GM12878 (cell line): ENCODE results near the gene PIP5KL1. TPM values are rescaled to one million over a fixed set of nuclear protein-coding genes. Genes with fewer than 3 reads are reported as not detected.

Experiments
- BACH1 ChIP-seq: fragments of 450-650 bp; IDR thresholded peaks from 2 replicates; pipeline ENCODE4 v1.6.1; 2017; ENCODE audit warnings: mild to moderate bottlenecking, borderline replicate concordance
- BCL11A ChIP-seq: IDR thresholded peaks from 2 replicates; pipeline ENCODE4 v1.6.1; 2011; ENCODE audit warnings: low read depth, low read length
- CEBPB ChIP-seq, 2 experiments: fragments of 150-350 bp in 1 of 2; IDR thresholded peaks; 2 replicates each; pipeline ENCODE4 v1.6.1; 2012 to 2014; ENCODE audit warnings: low read depth in 2 of 2, low read length in 2 of 2, borderline replicate concordance in 1 of 2, inconsistent platforms in 1 of 2
- CHD2 ChIP-seq: IDR thresholded peaks from 2 replicates; pipeline ENCODE4 v1.6.1; 2011; ENCODE audit warnings: low read depth, low read length, improper control_type of control experiment, borderline replicate concordance
- EZH2 ChIP-seq: IDR thresholded peaks from 2 replicates; pipeline ENCODE4 v1.6.1; 2012; ENCODE audit warnings: low read depth, mild to moderate bottlenecking, control low read depth, inconsistent platforms, low read length, borderline replicate concordance; ENCODE audit not compliant: control insufficient read depth
- GATAD2B ChIP-seq: fragments of 450-650 bp; conservative IDR thresholded peaks from 2 replicates; pipeline ENCODE4 v1.6.1; 2017; ENCODE audit warnings: low read depth, mild to moderate bottlenecking, moderate library complexity
- HCFC1 ChIP-seq: fragments of 150-350 bp; IDR thresholded peaks from 2 replicates; pipeline ENCODE4 v1.6.1; 2014; ENCODE audit warnings: low read length
- JUNB ChIP-seq: IDR thresholded peaks from 2 replicates; pipeline ENCODE4 v1.6.1; 2016; ENCODE audit warnings: antibody characterized with exemption, mild to moderate bottlenecking
- MTA3 ChIP-seq: IDR thresholded peaks from 2 replicates; pipeline ENCODE4 v1.6.1; 2012; ENCODE audit warnings: low read length, inconsistent platforms, borderline replicate concordance
- MYC ChIP-seq: IDR thresholded peaks from 2 replicates; pipeline ENCODE4 v1.6.1; 2011; ENCODE audit warnings: mild to moderate bottlenecking, low read length, moderate library complexity, inconsistent platforms; ENCODE audit not compliant: insufficient read depth, insufficient replicate concordance, insufficient read length, severe bottlenecking
- POLR2AphosphoS2 ChIP-seq: IDR thresholded peaks from 2 replicates; pipeline ENCODE4 v1.6.1; 2011; ENCODE audit warnings: low read depth, mild to moderate bottlenecking, low read length, improper control_type of control experiment, moderate library complexity
- RB1 ChIP-seq: fragments of 450-650 bp; formaldehyde crosslinking; IDR thresholded peaks from 2 replicates; pipeline ENCODE4 v1.6.1; 2017; ENCODE audit warnings: mild to moderate bottlenecking, borderline replicate concordance
- RELA ChIP-seq: fragments of 450-650 bp; IDR thresholded peaks from 2 replicates; pipeline ENCODE4 v1.8.0; 2014; ENCODE audit warnings: borderline replicate concordance; ENCODE audit not compliant: partially characterized antibody
- TCF12 ChIP-seq: IDR thresholded peaks from 2 replicates; pipeline ENCODE4 v1.6.1; 2011; ENCODE audit warnings: low read depth, mild to moderate bottlenecking, low read length
- WRNIP1 ChIP-seq: IDR thresholded peaks from 2 replicates; pipeline ENCODE4 v1.6.1; 2011; ENCODE audit warnings: low read depth, low read length, improper control_type of control experiment, borderline replicate concordance
- YBX1 ChIP-seq: fragments of 450-650 bp; IDR thresholded peaks from 2 replicates; pipeline ENCODE4 v1.6.1; 2016; ENCODE audit warnings: antibody characterized with exemption
- ZNF207 ChIP-seq: fragments of 450-650 bp; IDR thresholded peaks from 2 replicates; pipeline ENCODE4 v1.6.1; 2014; ENCODE audit warnings: antibody characterized with exemption, mild to moderate bottlenecking, borderline replicate concordance
- polyA plus RNA-seq, 11 experiments: library from polyadenylated mRNA; depleted of rRNA in 4 of 11; unstranded in 6 of 11; stranded (reverse) in 5 of 11; fragments of >200 nt; fragmentation: Nextera tagmentation in 4 of 11; fragmentation: Illumina TruSeq in 1 of 11; extraction: Ambion mirVana in 4 of 11; extraction: Trizol in 1 of 11; gene quantifications; 1 replicate in 1 of 11; 2 replicates in 10 of 11; pipeline versions ENCODE4 v1.2.1 to v1.2.3, GENCODE V29; 2011 to 2016; ENCODE audit warnings: inconsistent platforms in 2 of 11, missing spikeins in 2 of 11, low read depth in 1 of 11
- total RNA-seq, 4 experiments: library from RNA; depleted of rRNA in 3 of 4; stranded (reverse); fragments of >200 nt in 3 of 4; fragmentation: Illumina TruSeq in 1 of 4; extraction: Trizol in 1 of 4; gene quantifications; 2 replicates each; pipeline versions ENCODE4 v1.2.1 to v1.2.3, GENCODE V29; 2013 to 2021
- TF ChIP-seq, protein P1 (sequence below): fragments of 450-650 bp; formaldehyde crosslinking; IDR thresholded peaks from 2 replicates; pipeline ENCODE4 v1.4.0; 2022; ENCODE audit warnings: mild to moderate bottlenecking, moderate library complexity
- TF ChIP-seq, protein P2 (sequence below): IDR thresholded peaks from 2 replicates; pipeline ENCODE4 v1.6.1; 2012; ENCODE audit warnings: low read depth, low read length, improper control_type of control experiment
- TF ChIP-seq, protein P3 (sequence below): IDR thresholded peaks from 2 replicates; pipeline ENCODE4 v1.6.1; 2012; ENCODE audit warnings: low read depth, low read length, improper control_type of control experiment
- TF ChIP-seq, protein P4 (sequence below): IDR thresholded peaks from 2 replicates; pipeline ENCODE4 v1.6.1; 2011; ENCODE audit warnings: low read depth, low read length, improper control_type of control experiment, borderline replicate concordance
- TF ChIP-seq, protein P5 (sequence below): IDR thresholded peaks from 2 replicates; pipeline ENCODE4 v1.6.1; 2011; ENCODE audit warnings: borderline replicate concordance, low read depth, mild to moderate bottlenecking, moderate library complexity, mixed read lengths, low read length; ENCODE audit not compliant: insufficient read depth; ENCODE audit errors: extremely low read length
- TF ChIP-seq, protein P6 (sequence below): fragments of 450-650 bp; IDR thresholded peaks from 2 replicates; pipeline ENCODE4 v1.6.1; 2017; ENCODE audit warnings: borderline replicate concordance

Gene PIP5KL1
- total and polyA plus RNA-seq, 10 of the 15 experiments (the other 5 are each of a cell fraction or from before 2014, with no cell fraction given): 0.04 to 0.67 (median 0.43) TPM; not detected in 2

DNA sequence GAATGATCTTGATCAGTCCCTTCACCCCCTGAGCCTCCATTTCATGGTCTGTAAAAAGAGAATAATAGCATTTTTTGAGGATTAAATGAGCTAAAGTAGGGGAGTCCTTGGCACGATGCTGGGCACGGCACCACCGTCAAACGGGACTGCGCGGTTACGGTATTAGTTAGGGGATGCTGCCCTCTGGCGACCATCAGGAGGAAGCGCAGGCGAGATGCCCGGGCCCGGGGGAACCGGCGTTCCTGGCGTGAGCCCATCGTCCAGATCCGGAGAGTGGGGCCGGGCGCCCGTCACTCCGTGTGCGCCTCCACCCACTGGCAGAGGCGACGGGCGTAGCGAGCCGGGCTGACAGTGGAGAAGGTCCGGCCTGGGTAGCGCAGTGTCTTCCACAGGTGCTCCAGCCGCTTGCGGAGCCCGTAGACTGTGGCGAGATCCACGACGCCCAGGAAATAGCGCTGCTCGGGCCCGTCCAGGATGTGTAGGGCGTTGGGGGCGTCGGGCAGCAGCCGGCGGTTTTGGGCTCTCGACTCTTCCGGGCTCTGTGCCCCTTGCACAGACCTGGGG lies 8.9 kb downstream of the PIP5KL1 start (continued):
- TF ChIP-seq, protein P1, sequence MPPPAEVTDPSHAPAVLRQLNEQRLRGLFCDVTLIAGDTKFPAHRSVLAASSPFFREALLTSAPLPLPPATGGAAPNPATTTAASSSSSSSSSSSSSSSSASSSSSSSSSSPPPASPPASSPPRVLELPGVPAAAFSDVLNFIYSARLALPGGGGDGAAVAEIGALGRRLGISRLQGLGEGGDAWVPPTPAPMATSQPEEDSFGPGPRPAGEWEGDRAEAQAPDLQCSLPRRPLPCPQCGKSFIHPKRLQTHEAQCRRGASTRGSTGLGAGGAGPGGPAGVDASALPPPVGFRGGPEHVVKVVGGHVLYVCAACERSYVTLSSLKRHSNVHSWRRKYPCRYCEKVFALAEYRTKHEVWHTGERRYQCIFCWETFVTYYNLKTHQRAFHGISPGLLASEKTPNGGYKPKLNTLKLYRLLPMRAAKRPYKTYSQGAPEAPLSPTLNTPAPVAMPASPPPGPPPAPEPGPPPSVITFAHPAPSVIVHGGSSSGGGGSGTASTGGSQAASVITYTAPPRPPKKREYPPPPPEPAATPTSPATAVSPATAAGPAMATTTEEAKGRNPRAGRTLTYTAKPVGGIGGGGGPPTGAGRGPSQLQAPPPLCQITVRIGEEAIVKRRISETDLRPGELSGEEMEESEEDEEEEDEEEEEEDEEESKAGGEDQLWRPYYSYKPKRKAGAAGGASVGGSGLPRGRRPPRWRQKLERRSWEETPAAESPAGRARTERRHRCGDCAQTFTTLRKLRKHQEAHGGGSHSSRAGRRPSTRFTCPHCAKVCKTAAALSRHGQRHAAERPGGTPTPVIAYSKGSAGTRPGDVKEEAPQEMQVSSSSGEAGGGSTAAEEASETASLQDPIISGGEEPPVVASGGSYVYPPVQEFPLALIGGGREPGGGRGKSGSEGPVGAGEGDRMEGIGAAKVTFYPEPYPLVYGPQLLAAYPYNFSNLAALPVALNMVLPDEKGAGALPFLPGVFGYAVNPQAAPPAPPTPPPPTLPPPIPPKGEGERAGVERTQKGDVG (CRISPR knock-in tag): no peak
- TF ChIP-seq WRNIP1: no peak
- no peak for TF ChIP-seq ZNF207
- TF ChIP-seq POLR2AphosphoS2: no peak
- TF ChIP-seq CEBPB (IDR thresholded peaks at IDR 0.05; ENCODE audit: borderline replicate concordance in 1 of 2, low read depth in 2 of 2, low read length in 2 of 2): no peak
- no peak for TF ChIP-seq BACH1
- TF ChIP-seq MYC: no peak
- TF ChIP-seq, protein P2, sequence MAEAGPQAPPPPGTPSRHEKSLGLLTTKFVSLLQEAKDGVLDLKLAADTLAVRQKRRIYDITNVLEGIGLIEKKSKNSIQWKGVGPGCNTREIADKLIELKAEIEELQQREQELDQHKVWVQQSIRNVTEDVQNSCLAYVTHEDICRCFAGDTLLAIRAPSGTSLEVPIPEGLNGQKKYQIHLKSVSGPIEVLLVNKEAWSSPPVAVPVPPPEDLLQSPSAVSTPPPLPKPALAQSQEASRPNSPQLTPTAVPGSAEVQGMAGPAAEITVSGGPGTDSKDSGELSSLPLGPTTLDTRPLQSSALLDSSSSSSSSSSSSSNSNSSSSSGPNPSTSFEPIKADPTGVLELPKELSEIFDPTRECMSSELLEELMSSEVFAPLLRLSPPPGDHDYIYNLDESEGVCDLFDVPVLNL: no peak
- no peak for TF ChIP-seq YBX1
- peak; percentile 55 for TF ChIP-seq RELA
- TF ChIP-seq RB1: 0 out of 2 replicates have a peak, but pooled peaks have one; percentile 46
- 0 out of 2 replicates have a peak, but pooled peaks have one; percentile 6 for TF ChIP-seq TCF12
- TF ChIP-seq, protein P3, sequence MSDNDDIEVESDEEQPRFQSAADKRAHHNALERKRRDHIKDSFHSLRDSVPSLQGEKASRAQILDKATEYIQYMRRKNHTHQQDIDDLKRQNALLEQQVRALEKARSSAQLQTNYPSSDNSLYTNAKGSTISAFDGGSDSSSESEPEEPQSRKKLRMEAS: no peak
- no peak for TF ChIP-seq EZH2
- TF ChIP-seq MTA3: no peak
- TF ChIP-seq JUNB: no peak
- TF ChIP-seq, protein P4, sequence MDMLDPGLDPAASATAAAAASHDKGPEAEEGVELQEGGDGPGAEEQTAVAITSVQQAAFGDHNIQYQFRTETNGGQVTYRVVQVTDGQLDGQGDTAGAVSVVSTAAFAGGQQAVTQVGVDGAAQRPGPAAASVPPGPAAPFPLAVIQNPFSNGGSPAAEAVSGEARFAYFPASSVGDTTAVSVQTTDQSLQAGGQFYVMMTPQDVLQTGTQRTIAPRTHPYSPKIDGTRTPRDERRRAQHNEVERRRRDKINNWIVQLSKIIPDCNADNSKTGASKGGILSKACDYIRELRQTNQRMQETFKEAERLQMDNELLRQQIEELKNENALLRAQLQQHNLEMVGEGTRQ: no peak
- TF ChIP-seq, protein P5, sequence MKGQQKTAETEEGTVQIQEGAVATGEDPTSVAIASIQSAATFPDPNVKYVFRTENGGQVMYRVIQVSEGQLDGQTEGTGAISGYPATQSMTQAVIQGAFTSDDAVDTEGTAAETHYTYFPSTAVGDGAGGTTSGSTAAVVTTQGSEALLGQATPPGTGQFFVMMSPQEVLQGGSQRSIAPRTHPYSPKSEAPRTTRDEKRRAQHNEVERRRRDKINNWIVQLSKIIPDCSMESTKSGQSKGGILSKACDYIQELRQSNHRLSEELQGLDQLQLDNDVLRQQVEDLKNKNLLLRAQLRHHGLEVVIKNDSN: no peak
- TF ChIP-seq, protein P6, sequence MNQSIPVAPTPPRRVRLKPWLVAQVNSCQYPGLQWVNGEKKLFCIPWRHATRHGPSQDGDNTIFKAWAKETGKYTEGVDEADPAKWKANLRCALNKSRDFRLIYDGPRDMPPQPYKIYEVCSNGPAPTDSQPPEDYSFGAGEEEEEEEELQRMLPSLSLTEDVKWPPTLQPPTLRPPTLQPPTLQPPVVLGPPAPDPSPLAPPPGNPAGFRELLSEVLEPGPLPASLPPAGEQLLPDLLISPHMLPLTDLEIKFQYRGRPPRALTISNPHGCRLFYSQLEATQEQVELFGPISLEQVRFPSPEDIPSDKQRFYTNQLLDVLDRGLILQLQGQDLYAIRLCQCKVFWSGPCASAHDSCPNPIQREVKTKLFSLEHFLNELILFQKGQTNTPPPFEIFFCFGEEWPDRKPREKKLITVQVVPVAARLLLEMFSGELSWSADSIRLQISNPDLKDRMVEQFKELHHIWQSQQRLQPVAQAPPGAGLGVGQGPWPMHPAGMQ: no peak
- no peak for TF ChIP-seq HCFC1
- 0 out of 2 replicates have a peak, but pooled peaks have one; percentile 10 for TF ChIP-seq CHD2
- TF ChIP-seq BCL11A: no peak
- TF ChIP-seq GATAD2B: no peak
